HG03066 (cell line): Measurements from ENCODE around the gene VCP.

Source experiments
- ATAC-seq: cut with Tn5 transposase; IDR thresholded peaks from one replicate; pipeline ENCODE4 v1.9.1; 2021; ENCODE audit warnings: low read depth; ENCODE audit not compliant: unreplicated experiment

VCP gene

GRCh38 chr9:35104586-35104985 is 32.2 kb upstream of the VCP start:
- no peak for ATAC-seq

DNA sequence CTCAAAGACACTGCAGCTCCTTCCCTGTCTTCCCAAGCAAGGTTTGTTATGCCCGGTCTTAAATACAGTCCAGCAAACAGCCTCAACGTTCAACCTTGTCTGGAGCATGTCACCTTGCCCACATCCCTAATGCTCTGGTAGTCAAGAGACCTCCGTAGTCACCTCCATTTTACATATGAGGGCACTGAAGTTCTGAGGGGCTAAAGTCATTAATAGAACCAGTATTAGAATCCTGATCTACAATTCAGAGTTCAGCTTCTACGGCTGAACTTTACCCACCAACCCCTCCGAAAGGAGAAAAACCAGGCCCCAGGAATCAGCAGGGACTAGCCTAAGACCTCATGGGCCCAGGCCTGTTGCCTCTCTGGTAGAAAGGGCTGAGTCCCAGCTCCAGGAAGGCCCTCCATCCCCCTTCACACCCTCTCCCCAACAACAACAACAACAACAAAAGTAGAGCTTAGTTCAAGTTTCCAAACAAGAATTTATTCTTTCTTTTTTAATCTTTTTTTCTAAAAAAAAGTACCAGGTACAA is 31.3 kb upstream of the VCP start:
- no peak for ATAC-seq

DNA sequence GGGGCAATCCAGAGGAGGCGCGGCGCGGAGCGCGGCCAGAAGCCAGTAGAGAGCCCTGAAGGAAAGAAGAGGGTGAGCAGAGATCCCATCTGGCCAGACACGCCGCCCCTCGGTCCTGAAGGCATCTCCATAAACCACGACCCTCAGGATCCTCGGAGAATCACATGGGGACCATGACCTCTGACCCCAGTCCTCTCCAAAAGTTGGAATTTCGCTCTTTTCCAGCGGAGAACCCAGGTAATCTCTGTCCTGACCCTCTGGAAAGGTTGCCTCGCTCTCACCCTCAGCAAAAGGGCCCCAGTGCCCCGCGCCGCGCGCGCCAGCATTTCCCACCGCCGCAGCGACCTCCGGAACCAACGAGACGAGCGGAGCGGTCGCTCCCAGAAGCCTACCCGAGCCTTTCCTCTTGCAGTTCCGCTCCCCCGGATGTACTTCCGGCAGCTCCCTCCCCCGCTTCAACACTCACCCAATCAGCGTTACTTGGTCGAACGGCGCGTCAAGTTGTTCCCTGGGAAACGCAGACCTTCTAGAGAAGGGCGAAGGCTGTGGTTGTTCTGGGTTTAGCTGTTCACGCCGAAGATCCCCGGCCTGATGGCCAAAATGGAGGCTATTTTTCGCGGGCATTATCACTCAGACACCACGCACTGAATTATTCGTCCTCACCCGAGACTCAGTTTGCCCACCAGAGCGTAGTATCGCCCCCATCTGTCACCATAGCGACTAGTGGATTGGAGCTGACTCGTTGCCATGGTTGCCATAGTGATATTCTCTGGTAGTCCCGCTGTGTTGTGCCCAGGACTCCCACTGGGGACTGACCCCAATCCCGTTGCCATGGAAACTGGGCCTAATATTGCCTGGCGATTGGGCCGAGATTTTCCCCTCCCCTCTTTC is 30.6 kb upstream of the VCP start, which contains the start of gene STOML2:
Gene STOML2 (minus strand): TSS at position 363 of the 891 bp plus-strand sequence. CDS start 37 bp downstream, at position 326.
- peak; percentile 97 for ATAC-seq

GRCh38 chr9:35102465-35102768 is 30.0 kb upstream of the VCP start:
- ATAC-seq: peak; percentile 6

GRCh38 chr9:35097573-35097972 is 25.1 kb upstream of the VCP start:
- no peak for ATAC-seq

DNA sequence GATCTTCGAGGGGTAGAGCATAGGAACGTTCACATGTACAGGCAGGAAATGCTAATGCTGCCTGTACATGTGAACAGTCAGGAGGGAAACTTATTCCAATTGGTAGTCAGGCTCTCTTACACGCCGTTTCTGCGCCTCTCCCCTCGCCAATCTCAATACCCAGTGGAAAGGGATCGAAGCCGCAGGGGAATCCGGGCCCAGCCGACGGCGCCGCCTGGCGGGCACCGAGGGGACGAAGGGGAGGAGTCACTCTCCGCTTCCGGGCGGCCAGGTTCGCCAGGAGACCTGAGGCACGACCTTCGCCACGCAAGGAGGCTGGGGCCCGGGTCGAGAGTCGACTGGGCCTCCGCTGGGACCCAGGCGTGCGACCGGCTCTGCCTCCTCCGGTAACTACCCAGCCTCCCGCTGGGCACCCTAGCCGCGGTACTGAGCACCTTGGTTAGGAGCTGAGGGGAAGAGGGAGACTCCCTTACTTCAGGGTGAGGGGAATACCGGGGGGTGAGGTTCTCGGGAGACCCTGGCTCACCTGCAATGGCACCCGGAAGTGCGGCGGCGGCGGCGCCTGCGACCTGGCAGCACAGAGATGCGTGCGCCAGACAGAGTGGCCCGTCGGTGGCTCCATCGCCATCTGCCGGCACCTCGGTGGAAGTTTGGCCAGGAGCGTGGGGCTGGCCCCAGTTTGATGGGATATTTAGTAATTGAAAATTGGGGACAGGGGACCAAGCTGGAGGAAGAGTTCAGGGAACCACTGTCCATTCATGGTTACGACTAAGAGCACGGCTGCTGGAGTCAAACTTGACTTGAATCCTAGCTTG is 23.8 kb upstream of the VCP start, which contains the start of gene PIGO:
Gene PIGO (minus strand): TSS at position 557 of the 815 bp plus-strand sequence. CDS start 1,026 bp downstream, outside the sequence.
- ATAC-seq: peak; percentile 90

DNA sequence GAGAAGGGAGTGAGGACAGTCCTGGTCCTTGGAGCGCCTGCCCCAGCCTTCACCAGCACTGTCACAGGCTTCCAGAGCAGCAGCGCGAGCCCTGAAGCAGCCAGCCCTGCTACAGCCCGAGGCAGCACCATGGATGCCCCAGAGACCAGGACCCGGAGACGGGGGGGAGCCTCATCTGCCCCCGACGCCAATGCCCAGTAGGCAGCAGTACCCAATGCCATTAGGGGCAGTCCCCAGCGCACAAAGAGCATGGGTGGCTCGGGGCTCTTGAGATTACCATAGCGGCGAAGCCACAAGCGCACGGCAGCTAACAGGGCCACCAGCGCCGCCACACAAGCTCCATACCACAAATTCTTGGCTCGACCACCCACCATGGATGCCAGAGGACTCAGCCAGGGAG is 19.1 kb upstream of the VCP start:
- ATAC-seq: no peak

DNA sequence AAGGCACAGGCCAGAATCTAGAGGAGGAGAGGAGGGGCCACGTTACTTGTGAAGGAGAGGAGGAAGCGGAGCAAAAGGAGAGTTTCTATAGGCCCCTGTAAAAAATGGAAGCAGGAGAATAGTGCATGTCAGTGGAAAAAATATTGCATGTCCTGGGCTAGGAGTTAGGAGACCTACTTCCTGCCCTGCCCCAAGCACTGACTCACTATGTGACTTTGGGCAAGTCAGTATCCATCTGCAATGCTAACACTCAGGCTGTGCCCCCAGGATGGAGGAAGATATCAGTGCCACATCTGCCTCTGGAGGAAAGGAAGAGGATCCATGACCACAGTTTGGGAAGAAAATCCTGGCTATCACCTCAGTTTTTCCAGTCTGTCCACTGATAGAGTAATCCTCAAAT is 17.0 kb upstream of the VCP start:
- ATAC-seq: no peak

- no peak for ATAC-seq
These were observed 12.7 kb upstream of the VCP start for GRCh38 chr9:35085078-35085477.

DNA sequence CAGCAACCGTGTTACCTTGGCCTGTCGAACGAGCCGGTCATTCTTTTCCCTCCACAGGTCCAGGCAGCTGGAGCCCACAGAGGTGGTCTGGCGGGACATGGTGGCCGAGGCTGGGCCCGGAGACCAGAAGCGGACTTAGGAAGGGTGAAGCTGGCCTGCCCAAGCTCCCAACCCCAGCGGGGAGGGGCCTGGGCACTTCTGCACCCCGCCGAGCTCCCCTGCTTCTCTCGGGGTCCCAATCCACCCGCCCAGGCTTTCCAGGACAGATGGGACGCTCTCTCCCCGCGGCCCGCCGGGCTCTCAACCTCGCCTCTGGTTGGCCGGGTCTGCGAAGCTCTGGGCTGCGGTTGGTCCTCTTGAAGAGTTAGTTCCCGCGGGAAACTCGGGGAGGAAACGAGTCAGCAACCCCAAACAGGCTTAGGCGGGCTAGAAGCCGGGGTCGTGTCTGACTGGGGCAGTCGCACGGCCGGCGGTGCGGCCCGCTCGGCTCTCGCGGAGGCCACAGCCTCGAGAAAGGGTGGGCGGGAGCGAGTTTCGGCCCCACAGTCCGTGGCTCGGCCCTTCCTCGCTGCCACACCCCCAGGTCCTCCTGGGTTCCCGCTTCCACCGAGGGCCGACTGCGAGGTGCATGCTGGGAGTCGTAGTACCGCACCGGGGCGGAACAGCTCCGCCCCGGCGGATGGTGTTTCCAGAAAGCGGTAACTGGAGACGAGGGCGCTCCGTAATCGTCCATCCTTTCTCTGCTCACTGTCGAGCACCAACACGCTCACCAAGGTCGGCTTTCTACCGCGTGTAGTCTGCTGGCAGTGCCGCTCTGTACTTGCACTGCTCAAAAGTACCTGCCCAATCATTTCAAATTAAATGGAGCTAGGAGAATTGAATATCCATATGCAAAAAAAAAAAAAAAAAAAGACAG is 7.3 kb upstream of the VCP start, which contains the start of gene FANCG:
Gene FANCG (minus strand): TSS at position 517 of the 916 bp plus-strand sequence. CDS start 418 bp downstream, at position 99.
- ATAC-seq: peak; percentile 94

- ATAC-seq: no peak
These were observed 6.6 kb upstream of the VCP start for GRCh38 chr9:35079041-35079425.

- ATAC-seq: no peak
These were observed 5.6 kb upstream of the VCP start for GRCh38 chr9:35078066-35078465.

GRCh38 chr9:35076848-35077247 is 4.4 kb upstream of the VCP start:
- ATAC-seq: no peak

- ATAC-seq: no peak
These were observed 2.9 kb upstream of the VCP start for GRCh38 chr9:35075358-35075757.

DNA sequence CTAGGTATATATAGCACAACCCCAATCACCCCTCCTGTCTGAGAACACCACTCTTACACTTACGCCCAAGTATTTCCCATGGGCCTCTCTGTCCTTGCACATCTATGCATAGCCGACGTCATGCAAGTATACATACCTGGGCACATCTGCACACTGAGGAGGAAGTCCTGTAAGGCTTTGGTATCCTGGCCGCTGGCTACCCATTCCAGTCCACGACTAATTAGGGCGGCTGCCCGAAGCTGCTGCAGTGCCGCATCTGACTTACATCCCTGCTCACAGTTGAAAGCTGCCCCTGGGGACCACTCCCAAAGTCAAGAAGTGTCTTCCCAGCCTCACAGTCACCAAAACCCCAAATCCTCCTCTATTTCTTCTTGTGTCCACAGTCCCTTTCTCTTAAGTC is 2.4 kb upstream of the VCP start:
- no peak for ATAC-seq

DNA sequence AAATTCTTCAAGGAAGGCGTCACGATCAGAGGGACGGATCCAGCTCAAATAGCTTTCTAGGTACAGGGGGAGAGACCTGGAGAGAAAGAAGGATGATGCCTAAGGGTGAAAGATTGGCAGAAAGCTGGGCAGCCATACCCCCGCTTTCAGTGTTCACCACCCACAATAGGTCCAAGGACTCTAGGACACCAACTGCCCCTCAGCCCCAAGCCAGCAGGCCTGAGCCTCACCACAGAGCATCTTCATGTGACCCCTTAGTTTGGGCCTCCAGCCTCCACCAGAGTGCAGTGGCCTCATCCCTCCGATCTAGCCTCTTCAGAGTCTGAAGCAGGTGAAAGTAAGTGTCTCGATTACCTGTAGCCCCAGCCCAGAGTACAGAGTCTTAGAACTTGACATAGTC is 1.7 kb upstream of the VCP start:
- no peak for ATAC-seq

DNA sequence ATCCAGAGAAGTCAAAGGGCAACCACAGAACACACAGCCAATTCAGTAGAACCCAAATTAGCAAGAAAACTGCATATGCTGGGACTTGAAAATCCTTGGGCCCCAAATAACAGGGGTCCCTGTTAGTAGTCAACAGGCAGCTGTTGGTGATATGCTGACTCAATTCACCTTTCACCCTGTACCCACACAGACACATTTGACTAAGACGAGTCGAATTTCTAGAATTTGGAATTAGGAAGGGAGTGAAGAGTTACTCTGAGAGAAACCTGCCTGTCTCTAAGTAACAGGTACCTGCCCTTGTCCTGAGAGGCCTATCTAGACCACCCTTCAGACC is 821 bp upstream of the VCP start:
- no peak for ATAC-seq

DNA sequence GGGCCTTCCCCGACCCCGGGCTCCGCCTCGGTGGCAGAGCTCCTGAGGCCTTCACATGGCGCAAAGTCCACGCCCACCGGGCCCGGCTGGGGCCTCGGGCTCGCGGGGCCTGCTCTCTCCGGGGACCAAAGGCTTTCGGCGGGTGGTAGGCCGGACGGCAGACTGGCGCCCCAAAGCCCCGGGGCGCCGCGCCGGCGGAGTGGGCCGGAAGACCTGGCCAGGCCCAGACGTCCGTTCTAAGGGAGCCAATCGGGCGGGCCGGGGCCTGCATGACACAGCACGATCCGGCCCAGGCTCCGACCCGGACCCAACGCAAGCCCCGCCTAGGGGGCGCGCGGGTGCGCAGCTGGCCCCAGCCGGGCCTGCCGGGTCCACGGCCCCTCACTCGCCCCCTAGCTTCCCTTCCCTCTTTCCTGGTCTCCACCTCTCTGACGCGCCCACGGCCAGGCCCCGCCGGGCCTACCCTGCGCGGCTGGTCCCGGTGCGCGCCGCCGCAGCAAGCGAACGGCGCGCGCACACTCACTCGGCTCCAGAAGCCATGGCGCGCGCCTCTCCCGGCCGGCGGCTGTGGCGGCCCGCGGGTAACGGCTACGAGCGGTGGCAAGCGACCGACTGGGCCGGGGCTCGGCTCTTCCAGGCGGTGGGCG is 488 bp downstream of the VCP start:
- ATAC-seq: peak; percentile 55

DNA sequence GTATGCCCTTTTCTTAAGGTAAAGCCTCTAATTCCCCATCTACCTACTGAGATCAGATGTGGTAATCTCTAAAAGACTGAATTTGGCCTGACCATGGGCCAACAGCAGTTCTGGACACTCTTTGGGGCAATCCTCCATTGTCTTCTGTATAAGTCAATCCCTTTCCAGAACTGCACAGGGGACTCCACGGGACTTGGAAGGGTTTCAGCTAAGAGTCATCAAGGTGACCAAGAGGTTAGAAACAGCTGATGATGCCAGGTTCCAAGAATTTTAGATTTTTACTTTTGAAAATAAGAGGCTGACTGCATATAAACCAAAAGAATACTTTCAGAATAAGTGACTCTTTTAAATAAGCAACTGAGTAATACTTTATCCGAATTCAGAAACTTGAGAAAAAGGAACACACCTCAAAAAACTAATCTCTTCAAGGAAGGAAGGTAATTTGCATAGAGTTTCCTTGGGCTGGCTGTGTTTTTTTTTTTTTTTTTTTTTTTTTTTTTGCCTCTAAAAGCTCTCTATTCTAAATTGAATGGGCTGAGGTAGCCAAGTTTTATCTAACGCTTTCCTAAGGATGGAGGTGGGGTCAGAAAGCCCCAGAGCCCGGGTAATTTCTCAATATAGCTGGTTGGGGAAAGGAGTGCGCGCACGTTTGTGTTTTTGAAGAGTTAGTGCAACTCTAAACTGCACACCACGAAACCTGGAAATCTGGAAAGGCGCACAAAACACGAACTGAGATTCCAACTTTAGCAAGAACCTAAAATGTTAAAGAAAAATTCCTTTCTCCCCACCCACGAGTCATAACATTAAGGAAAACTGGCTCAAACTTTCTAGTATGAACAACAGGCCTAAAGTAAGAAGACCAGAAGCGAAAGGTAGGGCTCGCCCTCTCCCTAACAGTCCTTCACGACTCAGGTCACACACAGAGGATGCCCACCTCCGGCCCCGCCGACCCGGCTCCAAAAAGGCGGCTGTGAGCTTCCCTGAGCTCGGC is 1.3 kb downstream of the VCP start:
- ATAC-seq: no peak
